ENCODE data around the gene RBP3.

The RBP3 gene

GRCh38 chr10:47318706-47319105, 29.5 kb upstream of the RBP3 start:
- no peak for DNase-seq

- no peak for DNase-seq
Observed at GRCh38 chr10:47319784-47320183, 28.4 kb upstream of the RBP3 start.

GRCh38 chr10:47320812-47321211, 27.4 kb upstream of the RBP3 start:
- no peak for DNase-seq

- no peak for DNase-seq
Observed at GRCh38 chr10:47321521-47322195, 26.5 kb upstream of the RBP3 start.

GRCh38 chr10:47322300-47323061, 25.7 kb upstream of the RBP3 start, which contains the start of gene GDF2:
Gene GDF2, plus strand, starts transcription at chr10:47322454. Its CDS starts 215 bp downstream, at chr10:47322669.
- no peak for DNase-seq

GRCh38 chr10:47323087-47323486, 25.1 kb upstream of the RBP3 start:
- DNase-seq: no peak

GRCh38 chr10:47323636-47324296, 24.4 kb upstream of the RBP3 start:
- no peak for DNase-seq

- DNase-seq: no peak
Observed at GRCh38 chr10:47325303-47326291, 22.6 kb upstream of the RBP3 start.

GRCh38 chr10:47326306-47326926, 21.7 kb upstream of the RBP3 start:
- no peak for DNase-seq

- no peak for DNase-seq
Observed at GRCh38 chr10:47326927-47327330, 21.2 kb upstream of the RBP3 start.

GRCh38 chr10:47329855-47330254, 18.3 kb upstream of the RBP3 start:
- no peak for DNase-seq

GRCh38 chr10:47330366-47330765, 17.8 kb upstream of the RBP3 start:
- no peak for DNase-seq

GRCh38 chr10:47330804-47331203, 17.4 kb upstream of the RBP3 start:
- DNase-seq: no peak

GRCh38 chr10:47331491-47331890, 16.7 kb upstream of the RBP3 start:
- no peak for DNase-seq

GRCh38 chr10:47331954-47332353, 16.2 kb upstream of the RBP3 start:
- no peak for DNase-seq

- DNase-seq: no peak
Observed at GRCh38 chr10:47332371-47332770, 15.8 kb upstream of the RBP3 start.

- DNase-seq: no peak
Observed at GRCh38 chr10:47332946-47333345, 15.2 kb upstream of the RBP3 start.

GRCh38 chr10:47333532-47333931, 14.6 kb upstream of the RBP3 start:
- DNase-seq: no peak

- no peak for DNase-seq
Observed at GRCh38 chr10:47334466-47335295, 13.5 kb upstream of the RBP3 start.

GRCh38 chr10:47335906-47336305, 12.3 kb upstream of the RBP3 start:
- no peak for DNase-seq
